CD4-positive, alpha-beta T cell treated with Interleukin-1 beta for 1 hour (primary cell): Measurements from ENCODE around the gene TBC1D5.

Experiments used
- DNase-seq, 2 donors: peaks; one replicate each; pipeline ENCODE4 v3.0.0-alpha.2; 2020 to 2022

The TBC1D5 gene

GRCh38 chr3:17266846-17267245 is 475.6 kb downstream of the TBC1D5 start:
- no peak for DNase-seq

- no peak for DNase-seq
Observed at GRCh38 chr3:17261627-17262369, 480.6 kb downstream of the TBC1D5 start.

- no peak for DNase-seq
Observed at GRCh38 chr3:17260257-17260656, 482.2 kb downstream of the TBC1D5 start.

- DNase-seq = no peak
Observed at GRCh38 chr3:17259685-17260084, 482.7 kb downstream of the TBC1D5 start.

- DNase-seq = peak in 1 of 2 donors; percentile 49
Observed at GRCh38 chr3:17258823-17259436, 483.5 kb downstream of the TBC1D5 start.

- DNase-seq = no peak
Observed at GRCh38 chr3:17257269-17257668, 485.2 kb downstream of the TBC1D5 start.

- DNase-seq = no peak
Observed at GRCh38 chr3:17243621-17244020, 498.8 kb downstream of the TBC1D5 start.

- DNase-seq = no peak
Observed at GRCh38 chr3:17239417-17239816, 503.0 kb downstream of the TBC1D5 start.

- DNase-seq = no peak
Observed at GRCh38 chr3:17238023-17238422, 504.4 kb downstream of the TBC1D5 start.

GRCh38 chr3:17235310-17235709 is 507.1 kb downstream of the TBC1D5 start:
- DNase-seq = no peak

GRCh38 chr3:17234382-17234781 is 508.0 kb downstream of the TBC1D5 start:
- DNase-seq = no peak

GRCh38 chr3:17233398-17233800 is 509.0 kb downstream of the TBC1D5 start:
- DNase-seq = peak; percentile 23 to 74

GRCh38 chr3:17232442-17232841 is 510.0 kb downstream of the TBC1D5 start:
- DNase-seq = no peak

- DNase-seq = no peak
Observed at GRCh38 chr3:17231537-17232261, 510.7 kb downstream of the TBC1D5 start.

- DNase-seq = no peak
Observed at GRCh38 chr3:17227472-17227871, 515.0 kb downstream of the TBC1D5 start.

- DNase-seq = no peak
Observed at GRCh38 chr3:17221529-17221928, 520.9 kb downstream of the TBC1D5 start.

GRCh38 chr3:17219593-17219992 is 522.8 kb downstream of the TBC1D5 start:
- DNase-seq = no peak

GRCh38 chr3:17218587-17218986 is 523.8 kb downstream of the TBC1D5 start:
- DNase-seq = no peak

GRCh38 chr3:17217588-17217987 is 524.8 kb downstream of the TBC1D5 start:
- no peak for DNase-seq

GRCh38 chr3:17213102-17213501 is 529.3 kb downstream of the TBC1D5 start:
- no peak for DNase-seq

- DNase-seq = no peak
Observed at GRCh38 chr3:17207979-17208378, 534.5 kb downstream of the TBC1D5 start.

- DNase-seq = no peak
Observed at GRCh38 chr3:17207019-17207418, 535.4 kb downstream of the TBC1D5 start.

GRCh38 chr3:17204049-17204650 is 538.3 kb downstream of the TBC1D5 start:
- no peak for DNase-seq

GRCh38 chr3:17201538-17201937 is 540.9 kb downstream of the TBC1D5 start:
- DNase-seq = no peak
